GM12891 (cell line): ENCODE results near the gene RDH14.

Experiments used
- PAX5 ChIP-seq: IDR thresholded peaks from 2 replicates; pipeline ENCODE4 v1.6.1; 2011; ENCODE audit warnings: low read length, moderate library complexity, mild to moderate bottlenecking; ENCODE audit not compliant: insufficient read depth, severe bottlenecking
- POLR2A ChIP-seq: IDR thresholded peaks from 2 replicates; pipeline ENCODE4 v1.6.1; 2011; ENCODE audit warnings: low read depth, low read length, control low read depth
- POLR2AphosphoS5 ChIP-seq: IDR thresholded peaks from 2 replicates; pipeline ENCODE4 v1.6.1; 2011; ENCODE audit warnings: low read depth, low read length, control low read depth
- POU2F2 ChIP-seq: IDR thresholded peaks from 2 replicates; pipeline ENCODE4 v1.6.1; 2011; ENCODE audit warnings: low read depth, mild to moderate bottlenecking, control low read depth, low read length, moderate library complexity
- SPI1 ChIP-seq: IDR thresholded peaks from 2 replicates; pipeline ENCODE4 v1.6.1; 2011; ENCODE audit warnings: low read depth, low read length, control low read depth
- TAF1 ChIP-seq: IDR thresholded peaks from 2 replicates; pipeline ENCODE4 v1.6.1; 2011; ENCODE audit warnings: low read depth, low read length, control low read depth

GRCh38 chr2:18550433-18550832, 10.0 kb downstream of the RDH14 start:
- TF ChIP-seq POLR2AphosphoS5 (no peak), POLR2A (no peak), TAF1 (no peak), POU2F2 (no peak), SPI1 (no peak), PAX5 (no peak)
